OCI-LY1 (cell line): Measurements from ENCODE around the gene VPREB1.
"Not testable (repeated sequence)": the region's sequence is repeated elsewhere in the genome, so short reads cannot be mapped to it uniquely, and the experiment has no call there.

ENCODE experiments used
- EZH2 ChIP-seq: fragments of 200-600 bp; sonication (generic), shearing (Covaris generic); IDR thresholded peaks from 2 replicates; pipeline ENCODE4 v1.8.0; 2017; ENCODE audit warnings: borderline replicate concordance, mixed run types, mild to moderate bottlenecking, antibody characterized with exemption, low read length, moderate library complexity, mixed read lengths
- TF ChIP-seq, protein P1 (sequence below): fragments of 200-600 bp; sonication (generic), shearing (Covaris generic); IDR thresholded peaks from 2 replicates; pipeline ENCODE4 v1.5.1; 2017; ENCODE audit warnings: mild to moderate bottlenecking, antibody characterized with exemption, low read length, moderate library complexity, mixed read lengths

DNA sequence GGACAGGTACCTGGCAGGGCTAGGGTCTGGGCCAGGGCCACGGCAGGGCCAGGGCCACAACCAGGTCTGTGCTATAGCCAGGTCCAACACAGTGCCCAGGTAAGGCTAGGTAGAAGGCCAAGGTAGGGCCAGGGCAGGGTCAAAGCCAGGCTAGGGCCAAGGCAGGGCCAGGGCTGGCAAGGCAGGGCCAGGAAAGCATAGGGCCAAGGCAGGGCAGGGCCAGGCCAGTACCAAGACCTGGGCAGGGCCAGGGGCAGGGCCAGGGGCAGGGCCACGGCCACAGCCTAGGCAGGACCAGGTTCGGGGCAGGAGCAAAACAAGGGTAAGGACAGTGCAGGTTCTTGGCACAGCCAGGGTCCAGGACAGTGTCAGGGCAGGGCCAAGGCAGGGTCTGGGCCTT lies 48.1 kb downstream of the VPREB1 start:
- TF ChIP-seq, protein P1, sequence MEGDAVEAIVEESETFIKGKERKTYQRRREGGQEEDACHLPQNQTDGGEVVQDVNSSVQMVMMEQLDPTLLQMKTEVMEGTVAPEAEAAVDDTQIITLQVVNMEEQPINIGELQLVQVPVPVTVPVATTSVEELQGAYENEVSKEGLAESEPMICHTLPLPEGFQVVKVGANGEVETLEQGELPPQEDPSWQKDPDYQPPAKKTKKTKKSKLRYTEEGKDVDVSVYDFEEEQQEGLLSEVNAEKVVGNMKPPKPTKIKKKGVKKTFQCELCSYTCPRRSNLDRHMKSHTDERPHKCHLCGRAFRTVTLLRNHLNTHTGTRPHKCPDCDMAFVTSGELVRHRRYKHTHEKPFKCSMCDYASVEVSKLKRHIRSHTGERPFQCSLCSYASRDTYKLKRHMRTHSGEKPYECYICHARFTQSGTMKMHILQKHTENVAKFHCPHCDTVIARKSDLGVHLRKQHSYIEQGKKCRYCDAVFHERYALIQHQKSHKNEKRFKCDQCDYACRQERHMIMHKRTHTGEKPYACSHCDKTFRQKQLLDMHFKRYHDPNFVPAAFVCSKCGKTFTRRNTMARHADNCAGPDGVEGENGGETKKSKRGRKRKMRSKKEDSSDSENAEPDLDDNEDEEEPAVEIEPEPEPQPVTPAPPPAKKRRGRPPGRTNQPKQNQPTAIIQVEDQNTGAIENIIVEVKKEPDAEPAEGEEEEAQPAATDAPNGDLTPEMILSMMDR: not testable (repeated sequence)
- TF ChIP-seq EZH2: not testable (repeated sequence)
